ENCODE data around the gene CASKIN1.
"Not testable (repeated sequence)": the region's sequence is repeated elsewhere in the genome, so short reads cannot be mapped to it uniquely, and the experiment has no call there.

Gene CASKIN1, protein sequence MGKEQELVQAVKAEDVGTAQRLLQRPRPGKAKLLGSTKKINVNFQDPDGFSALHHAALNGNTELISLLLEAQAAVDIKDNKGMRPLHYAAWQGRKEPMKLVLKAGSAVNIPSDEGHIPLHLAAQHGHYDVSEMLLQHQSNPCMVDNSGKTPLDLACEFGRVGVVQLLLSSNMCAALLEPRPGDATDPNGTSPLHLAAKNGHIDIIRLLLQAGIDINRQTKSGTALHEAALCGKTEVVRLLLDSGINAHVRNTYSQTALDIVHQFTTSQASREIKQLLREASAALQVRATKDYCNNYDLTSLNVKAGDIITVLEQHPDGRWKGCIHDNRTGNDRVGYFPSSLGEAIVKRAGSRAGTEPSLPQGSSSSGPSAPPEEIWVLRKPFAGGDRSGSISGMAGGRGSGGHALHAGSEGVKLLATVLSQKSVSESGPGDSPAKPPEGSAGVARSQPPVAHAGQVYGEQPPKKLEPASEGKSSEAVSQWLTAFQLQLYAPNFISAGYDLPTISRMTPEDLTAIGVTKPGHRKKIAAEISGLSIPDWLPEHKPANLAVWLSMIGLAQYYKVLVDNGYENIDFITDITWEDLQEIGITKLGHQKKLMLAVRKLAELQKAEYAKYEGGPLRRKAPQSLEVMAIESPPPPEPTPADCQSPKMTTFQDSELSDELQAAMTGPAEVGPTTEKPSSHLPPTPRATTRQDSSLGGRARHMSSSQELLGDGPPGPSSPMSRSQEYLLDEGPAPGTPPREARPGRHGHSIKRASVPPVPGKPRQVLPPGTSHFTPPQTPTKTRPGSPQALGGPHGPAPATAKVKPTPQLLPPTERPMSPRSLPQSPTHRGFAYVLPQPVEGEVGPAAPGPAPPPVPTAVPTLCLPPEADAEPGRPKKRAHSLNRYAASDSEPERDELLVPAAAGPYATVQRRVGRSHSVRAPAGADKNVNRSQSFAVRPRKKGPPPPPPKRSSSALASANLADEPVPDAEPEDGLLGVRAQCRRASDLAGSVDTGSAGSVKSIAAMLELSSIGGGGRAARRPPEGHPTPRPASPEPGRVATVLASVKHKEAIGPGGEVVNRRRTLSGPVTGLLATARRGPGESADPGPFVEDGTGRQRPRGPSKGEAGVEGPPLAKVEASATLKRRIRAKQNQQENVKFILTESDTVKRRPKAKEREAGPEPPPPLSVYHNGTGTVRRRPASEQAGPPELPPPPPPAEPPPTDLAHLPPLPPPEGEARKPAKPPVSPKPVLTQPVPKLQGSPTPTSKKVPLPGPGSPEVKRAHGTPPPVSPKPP (N-terminal part only)

DNA sequence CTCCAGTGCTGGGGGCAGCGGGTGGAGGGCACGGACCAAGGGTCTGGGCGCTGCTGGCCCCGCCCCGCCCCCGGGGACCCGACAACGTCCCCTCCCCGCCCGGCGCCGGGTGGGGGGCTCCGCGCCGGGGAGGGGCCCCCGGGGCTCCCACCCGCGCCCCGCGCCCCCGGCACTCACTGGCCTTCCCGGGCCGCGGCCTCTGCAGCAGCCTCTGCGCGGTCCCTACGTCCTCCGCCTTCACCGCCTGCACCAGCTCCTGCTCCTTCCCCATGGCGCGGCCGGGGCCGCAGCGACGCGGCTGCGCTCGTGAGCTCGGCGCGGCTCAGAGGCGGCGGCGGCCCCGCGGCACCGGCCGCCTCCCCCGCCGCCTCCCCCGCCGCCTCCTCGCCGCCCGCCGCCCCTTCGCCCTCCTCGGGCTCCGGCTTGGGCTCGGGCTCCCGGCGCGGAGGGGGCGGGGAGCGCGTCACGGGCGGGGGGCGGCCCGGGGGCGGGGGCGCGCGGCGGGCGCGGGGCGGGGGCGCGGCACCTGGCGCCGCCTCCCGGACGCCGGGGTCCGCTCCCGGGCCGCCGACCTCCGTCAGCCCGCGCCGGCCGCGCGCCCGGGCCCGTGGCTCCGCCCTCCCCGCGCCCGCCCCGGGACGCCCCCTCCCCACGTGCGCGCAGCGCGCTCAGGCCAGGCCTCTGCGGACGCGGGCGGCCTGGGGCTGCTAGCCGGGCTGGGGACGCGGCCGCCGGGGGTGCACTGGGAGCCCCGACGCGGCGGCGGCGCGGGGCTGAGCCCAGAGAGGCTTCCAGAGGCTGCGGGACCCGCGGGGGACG lies at the start of gene CASKIN1:
TSS of gene CASKIN1 (minus strand) at position 444 of the 819 bp plus-strand sequence. CDS start at position 271, 173 bp downstream.
- no peak for DNase-seq

DNA sequence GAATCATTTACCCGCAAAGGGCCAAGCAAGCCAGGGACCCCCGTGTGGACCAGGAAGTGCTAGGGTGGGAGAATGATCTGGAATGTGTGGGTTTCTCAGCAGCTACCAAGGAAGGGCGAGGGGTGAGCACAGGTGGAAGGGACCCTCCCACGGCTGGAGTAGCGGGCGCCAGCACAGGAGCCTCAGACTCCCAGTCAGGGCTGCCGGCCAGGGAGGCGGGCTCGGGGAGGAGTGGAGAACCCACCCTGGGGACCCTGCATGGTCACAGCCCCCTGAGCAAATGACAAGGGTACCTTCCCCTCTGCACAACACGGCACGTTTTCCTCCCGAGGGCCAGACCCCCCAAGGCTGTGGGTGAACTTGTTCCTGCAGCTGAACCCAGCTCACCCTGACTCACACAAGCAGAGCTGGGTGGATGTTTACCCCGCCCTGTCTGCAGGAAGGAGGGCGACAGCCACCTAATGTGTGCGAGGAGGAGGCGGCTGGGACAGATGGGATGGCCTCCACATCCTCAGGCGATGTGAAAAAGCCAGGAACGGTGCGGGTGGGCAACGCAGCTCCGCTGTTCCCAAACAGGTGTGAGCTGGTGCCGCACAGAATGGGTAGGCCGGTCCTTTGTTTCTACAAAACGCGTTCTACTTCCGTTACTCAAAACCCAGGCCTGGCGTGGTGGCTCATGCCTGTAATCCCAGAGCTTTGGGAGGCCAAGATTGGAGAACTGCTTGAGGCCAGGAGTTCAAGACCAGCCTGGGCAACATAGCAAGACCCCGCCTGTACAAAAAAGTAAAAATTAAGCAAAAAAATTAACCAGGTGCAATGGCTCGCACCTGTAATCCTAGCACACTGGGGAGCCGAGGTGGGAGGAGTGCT lies 48.8 kb upstream of the CASKIN1 start:
- no peak for DNase-seq

DNA sequence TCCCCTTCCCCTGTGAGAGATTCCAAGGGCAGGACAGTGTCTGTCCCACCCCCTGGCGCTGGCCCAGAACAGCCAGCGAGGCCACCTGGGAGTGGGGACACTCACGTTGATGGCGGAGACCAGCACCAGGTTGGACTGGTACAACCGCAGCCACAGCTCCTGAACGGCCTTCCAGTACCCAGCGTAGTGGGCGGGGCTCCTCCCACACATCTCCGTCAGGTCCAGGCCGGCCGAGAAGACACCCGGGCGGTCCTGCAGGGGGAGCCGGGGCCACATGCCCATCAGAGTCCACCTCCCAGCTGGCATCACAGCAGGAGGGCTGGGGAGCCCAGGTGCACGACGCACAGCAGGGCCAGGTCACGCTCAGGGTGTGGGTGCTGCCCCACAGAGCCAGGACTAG lies 47.9 kb upstream of the CASKIN1 start:
- no peak for DNase-seq

DNA sequence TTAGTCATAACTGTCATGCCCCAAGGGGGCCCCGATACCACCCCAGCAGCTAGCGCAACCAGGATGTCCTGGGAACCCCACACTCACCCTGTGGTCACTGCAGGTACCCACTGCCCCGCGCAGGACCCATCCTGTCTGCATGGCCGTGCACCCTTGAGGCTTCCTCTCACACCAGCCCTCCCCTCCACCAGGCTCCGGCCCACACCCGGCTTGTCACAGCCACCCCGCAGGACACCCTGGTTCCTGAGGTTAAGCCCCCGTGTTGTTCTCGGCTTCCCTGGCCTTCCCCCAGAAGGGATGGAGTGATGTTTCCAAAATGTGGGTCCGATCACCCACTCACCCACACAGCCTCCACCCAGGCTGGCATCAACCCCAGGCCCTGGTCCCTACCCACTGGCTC lies 47.4 kb upstream of the CASKIN1 start:
- no peak for DNase-seq

DNA sequence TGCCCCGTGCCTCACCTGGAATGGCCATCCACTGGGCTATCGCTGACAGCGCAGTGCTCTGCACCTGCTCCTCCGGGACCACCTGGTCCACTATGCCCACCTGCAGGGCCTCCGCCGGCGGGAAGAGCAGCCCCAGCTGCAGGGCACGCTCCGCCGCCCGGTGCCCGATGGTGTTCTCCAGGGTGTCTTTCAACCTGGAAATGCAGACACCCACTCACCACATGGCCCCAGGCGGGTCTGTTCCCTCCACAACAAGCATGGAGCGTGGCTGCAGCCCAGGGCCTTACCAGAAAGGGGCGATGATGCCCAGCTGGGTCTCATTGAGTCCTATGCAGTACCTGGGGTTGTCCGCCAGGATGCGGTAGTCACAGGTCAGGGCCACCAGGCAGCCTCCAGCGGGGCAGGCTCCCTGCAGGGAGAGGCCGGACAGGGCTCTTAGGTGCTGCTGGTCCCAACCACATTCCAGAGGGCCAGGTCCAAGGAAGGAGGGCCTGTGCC lies 46.7 kb upstream of the CASKIN1 start:
- no peak for DNase-seq

DNA sequence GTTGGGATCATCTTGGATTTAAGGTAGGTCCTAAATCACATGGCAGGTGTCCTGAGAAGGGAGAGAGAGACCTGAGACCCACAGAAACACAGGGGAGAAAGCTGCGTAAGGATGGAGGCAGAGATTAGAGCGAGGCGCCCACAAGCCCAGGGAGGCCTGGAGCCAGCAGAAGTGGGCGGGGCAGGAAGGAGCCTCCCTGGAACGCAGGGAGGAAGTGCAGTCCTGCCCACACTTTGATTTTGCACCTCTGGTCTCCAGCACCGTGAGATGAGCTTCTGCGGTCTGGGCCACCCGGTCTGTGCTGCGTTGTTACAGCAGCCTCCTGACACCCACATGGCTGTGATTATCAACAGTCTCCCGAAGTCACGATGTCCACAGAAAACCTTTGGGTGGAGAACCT lies 46.2 kb upstream of the CASKIN1 start:
- no peak for DNase-seq

DNA sequence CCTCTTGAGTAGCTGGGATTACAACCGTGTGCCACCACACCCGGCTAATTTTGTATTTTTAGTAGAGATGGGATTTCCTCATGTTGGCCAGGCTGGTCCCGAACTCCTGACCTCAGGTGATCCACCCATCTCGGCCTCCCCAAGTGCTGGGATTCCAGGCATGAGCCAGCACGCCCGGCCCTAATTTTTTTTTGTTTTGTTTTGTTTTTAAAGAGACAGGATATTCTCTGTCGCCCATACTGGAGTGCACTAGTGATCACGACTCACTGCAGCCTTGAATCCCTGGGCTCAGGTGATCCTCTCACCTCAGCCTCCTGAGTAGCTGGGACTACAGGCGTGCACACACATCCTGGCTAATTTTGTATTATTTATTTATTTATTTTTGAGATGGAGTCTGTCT lies 43.9 kb upstream of the CASKIN1 start:
- not testable (repeated sequence) for DNase-seq

DNA sequence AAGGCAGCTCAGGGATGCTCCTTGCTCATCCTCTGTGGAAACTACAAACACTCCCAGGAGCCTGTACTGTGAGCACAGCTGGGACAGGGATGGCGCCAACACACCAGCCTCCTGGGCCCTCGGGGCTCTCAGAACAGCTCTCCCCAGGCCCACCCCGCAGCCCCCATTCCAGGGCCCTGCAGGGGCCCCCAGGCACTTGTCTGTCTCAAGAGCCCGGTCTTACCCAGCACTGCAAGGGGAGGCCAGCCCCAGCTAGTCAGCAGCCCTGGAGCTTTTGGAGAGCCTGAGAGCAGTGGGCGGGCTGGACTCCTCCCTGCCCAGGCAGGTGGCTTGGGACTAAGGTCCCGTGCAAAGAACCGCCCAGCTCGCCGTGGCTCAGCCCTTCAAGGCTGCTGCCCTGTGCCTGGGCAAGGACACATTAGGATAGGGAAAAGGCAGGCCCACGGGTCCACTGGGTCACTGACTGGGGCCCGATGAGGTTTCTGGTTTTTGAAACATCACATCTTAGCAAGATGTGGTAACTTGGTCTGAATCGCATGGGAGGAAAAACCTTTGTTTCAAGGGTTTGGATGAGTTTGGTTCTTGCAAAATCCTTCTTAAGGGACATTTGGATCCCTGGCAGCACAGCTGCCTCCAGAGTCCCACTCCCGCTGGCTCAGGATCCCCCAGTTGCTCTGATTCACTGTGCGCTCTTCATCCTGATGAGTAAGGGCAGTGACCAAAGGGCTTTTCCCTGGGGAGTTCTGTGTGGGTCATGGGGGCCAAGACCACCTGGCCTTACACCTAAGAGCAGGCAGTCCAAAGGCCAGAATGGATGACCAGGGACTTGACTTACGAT lies 42.7 kb upstream of the CASKIN1 start:
- DNase-seq: no peak

DNA sequence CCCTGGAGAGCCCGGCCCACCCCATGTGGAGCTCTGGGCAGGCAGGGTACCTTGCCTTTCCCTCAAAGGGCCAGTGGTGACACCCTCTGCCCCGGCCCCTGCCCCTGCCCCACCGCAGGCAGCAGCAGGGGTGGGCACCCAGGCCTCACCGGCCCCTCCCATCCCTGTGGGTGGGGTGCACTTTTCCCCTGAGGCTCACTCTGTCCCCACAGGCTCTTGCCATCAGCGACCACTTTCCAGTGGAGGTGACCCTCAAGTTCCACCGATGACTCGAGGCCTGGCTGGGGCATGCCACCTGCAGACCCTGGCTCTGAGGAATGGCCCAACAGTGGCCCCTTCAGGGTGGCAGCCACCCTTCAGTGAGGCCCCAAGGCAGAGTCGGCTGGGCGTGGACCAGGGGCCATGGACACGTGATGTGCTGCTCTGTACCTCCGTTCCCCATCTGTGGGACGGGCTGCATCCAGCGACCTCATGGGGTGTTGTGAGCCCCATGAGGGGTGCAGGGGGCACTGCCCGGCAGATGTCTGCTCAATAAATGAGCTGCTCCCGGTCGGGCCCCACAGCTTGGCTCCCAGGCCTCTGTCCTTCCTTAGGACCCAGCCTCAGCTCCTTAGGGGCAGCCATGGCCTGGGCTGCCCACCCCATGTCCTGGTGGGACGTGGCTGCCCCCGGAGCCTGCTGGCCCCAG lies 41.9 kb upstream of the CASKIN1 start:
- no peak for DNase-seq

DNA sequence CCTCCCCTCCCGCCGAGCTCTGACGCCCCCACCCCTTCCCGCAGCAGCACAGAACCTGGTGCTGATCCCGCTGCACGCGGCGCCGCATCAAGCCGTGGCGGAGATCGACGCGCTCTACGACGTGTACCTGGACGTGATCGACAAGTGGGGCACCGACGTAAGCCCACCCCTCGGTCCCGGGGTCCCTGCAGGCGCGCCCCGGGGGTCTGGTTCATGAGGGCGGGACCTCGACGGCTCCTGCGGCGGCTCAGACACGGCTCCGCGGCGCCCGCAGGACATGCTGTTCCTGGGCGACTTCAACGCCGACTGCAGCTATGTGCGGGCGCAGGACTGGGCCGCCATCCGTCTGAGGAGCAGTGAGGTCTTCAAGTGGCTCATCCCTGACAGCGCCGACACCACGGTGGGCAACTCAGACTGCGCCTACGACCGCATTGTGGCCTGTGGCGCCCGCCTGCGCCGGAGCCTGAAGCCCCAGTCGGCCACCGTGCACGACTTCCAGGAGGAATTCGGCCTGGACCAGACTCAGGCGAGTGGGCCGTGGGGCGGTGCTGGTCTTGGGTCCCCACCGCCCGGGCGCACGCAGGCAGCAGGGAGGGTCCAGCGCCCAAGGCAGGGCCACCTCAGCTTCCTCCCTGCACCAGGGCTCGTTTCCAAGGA lies 41.2 kb upstream of the CASKIN1 start:
- DNase-seq: no peak

DNA sequence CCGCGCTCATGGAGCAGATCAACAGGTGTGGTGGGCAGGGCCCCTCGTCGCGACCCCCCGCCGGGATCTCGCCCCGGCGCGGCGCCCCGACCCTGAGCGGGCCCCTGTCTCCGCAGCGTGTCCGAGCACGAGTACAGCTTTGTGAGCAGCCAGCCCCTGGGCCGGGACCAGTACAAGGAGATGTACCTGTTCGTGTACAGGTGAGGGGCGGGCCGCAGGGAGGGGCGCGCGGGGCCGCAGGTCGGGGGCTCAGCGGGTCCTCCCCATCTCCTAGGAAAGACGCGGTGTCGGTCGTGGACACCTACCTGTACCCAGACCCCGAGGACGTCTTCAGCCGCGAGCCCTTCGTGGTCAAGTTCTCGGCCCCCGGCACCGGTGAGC lies 40.7 kb upstream of the CASKIN1 start:
- DNase-seq: no peak

DNA sequence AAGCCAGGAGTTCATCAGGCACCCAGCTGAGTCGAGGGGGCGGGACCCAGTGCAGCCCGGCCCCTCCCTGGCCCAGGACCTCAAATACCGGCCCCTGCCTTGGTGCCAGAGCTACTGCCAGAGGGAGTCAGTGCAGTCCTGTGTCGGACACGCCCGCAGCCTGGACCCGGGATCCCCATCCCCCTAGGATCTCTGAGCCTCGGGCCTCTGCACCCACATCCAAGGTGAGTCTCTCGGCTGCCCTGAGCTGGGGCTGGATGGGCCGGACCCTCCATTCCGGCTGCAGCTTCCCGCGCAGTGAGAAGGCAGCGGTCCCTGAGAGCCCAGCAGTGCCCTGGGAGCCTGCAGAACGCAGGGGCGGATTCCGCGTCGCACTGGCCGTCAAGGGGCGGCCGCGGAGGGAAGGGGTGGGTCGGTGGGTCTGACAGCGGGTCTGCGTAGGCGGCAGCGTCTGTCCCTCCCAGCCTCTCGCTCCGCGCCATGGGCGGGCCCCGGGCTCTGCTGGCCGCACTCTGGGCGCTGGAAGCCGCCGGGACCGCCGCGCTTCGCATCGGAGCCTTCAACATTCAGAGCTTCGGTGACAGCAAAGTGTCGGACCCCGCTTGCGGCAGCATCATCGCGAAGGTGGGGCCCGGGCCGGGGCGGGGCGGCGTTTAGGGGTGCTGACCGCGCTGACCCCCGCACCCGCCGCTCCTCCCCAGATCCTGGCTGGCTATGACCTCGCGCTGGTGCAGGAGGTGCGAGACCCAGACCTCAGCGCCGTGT lies 40.1 kb upstream of the CASKIN1 start, which contains the start of gene DNASE1L2:
TSS of gene DNASE1L2 (plus strand) at position 108 of the 765 bp plus-strand sequence. CDS start at position 481, 373 bp downstream.
- DNase-seq: no peak

DNA sequence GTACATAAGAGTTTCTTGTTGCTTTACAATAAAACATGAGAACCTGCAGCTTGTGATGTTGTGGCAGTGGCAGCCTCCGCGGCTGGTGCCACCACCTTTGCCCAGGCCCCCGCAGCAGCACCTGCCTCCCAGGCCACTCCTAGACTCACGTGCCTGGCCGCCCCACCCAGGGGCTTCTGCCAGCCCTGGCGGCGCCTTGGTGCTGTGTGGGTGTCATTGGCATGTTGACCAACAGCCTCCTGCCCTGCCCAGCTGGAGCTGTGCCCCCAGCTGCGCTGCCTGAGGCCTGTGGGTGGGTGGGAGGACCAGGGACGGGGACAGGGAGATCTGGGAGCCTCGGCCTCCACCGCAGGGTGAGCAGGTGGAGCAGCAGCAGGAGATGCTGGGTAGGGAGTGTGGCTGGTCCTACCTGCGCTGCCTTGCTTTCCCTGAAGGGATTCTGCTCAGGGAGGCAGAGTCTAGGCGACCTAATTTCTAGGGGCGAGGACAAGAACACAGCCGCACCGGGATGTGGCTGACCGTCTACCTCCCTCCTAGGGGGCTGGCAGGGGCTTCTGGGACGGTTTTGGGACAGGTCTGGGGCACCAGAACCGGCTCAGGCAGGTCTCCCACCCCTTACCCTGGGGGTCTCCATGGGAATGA lies 39.4 kb upstream of the CASKIN1 start:
- DNase-seq: no peak

DNA sequence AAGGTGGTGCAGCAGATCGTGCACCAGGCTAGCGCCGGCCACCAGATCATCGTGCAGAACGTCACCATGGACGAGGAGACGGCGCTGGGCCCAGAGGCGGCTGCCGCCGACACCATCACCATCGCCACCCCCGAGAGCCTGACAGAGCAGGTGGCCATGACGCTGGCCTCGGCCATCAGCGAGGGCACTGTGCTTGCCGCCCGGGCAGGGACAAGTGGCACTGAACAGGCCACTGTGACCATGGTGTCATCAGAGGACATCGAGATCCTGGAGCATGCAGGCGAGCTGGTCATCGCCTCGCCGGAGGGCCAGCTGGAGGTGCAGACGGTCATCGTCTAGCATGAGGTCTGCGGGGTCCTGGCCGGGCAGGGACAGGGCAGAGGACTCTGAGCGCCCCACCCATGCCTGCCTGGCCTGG lies 38.8 kb upstream of the CASKIN1 start:
- no peak for DNase-seq

DNA sequence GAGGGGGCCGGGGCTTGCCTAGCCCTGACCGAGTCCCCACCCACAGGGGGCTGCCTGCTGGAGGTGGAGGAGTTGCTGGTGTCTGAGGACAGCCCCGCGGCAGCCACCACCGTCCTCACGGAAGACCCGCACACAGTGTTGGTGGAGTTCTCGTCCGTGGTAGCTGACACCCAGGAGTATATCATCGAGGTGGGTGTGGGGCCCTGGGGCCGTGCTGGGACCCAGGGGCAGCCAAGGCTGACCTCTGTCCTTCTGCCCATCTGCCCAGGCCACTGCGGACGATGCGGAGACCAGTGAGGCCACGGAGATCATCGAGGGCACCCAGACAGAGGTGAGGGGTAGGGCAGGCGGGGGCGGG lies 38.4 kb upstream of the CASKIN1 start:
- no peak for DNase-seq

DNA sequence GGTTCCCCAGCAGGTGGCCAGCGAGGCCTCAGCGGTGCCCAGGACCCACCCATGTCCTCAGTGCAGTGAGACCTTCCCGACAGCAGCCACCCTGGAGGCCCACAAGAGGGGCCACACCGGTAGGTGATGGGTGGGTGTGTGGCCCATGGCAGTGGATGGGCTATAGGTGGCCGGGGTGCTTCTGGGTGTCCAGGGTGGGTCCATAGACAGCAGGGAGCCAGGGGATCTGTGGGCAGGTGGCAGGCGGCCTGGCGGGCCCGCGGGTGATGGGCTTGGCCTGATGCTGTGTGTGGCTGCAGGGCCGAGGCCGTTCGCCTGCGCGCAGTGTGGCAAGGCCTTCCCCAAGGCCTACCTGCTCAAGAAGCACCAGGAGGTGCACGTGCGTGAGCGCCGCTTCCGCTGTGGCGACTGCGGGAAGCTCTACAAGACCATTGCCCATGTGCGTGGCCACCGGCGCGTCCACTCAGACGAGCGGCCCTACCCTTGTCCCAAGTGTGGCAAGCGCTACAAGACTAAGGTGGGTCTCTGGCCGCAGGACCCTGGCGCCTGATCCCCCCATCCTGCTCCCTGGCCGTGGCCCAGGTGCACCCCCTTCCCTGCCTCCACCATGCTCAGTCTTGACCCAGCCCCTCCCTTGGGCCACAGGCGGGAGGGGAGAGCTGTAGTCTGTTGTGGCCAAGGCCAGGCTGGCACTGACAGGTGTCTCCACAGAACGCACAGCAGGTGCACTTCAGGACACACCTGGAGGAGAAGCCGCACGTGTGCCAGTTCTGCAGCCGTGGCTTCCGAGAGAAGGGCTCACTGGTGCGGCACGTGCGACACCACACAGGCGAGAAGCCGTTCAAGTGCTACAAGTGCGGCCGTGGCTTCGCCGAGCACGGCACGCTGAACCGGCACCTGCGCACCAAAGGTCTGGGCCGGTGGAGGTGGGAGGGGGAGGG lies 37.7 kb upstream of the CASKIN1 start:
- no peak for DNase-seq

All from NCI-H446 treated with DMSO at 0.1 percent for 48 hours (cell line).